Astrocyte (in vitro differentiated cells and primary cell): ENCODE results near the gene ARVCF.

ENCODE experiments used
- CTCF ChIP-seq: IDR thresholded peaks from 2 replicates; pipeline ENCODE4 v1.5.1; 2011; ENCODE audit warnings: low read depth, mild to moderate bottlenecking, inconsistent platforms, low read length, moderate library complexity; ENCODE audit not compliant: insufficient read depth
- EZH2 ChIP-seq: IDR thresholded peaks from 2 replicates; pipeline ENCODE4 v1.6.1; 2012; ENCODE audit warnings: mild to moderate bottlenecking, low read length, inconsistent platforms; ENCODE audit not compliant: insufficient read depth

DNA sequence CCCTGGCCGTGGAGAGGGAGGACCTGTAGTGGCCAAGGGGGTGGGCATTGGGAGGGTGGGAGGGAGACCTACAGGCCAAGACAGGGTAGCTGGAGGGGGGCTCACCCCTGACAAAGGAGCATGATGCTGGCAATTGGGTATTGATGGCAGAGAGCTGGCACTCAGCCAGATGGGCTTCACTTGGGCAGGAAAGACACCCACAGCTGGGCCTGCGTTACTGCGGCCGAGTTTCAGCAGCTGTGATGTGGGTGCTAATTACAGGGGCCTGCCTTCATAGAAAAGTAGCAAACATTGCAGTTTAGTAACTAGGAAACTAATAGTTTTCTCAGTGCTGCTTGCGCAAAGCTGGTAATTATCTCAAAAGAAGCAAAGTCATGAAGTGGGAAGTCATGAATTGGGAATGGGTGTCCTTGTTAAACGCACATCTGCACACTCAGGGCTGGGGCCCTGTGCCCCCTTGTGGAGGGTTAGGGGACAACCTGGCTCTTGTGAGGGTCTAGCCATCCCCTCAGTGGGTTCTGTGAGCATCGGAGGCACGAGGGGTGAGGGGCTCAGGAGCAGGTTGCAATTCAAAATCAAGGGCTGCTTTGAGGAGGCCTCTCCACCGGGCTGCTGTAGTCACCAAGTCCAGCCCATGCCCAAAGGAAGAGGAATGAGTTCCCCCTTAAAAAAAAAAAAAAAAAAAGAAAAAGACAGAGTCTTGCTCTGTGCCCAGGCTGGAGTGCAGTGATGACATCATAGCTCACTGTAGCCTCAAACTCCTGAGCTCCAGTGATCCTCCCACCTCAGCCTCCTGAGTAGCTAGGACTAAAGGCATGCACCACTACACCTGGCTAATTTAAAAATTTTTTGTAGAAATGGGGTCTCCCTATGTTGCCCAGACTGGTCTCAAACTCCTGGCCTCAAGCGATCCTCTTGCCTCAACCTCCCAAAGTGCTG is 50.6 kb downstream of the ARVCF start:
- TF ChIP-seq CTCF (peak; percentile 42), EZH2 (no peak)
